NB4 (cell line): ENCODE measurements around the gene FCGR3B.
"Not testable (repeated sequence)": the region's sequence is repeated elsewhere in the genome, so short reads cannot be mapped to it uniquely, and the experiment has no call there.

Experiments
- CTCF ChIP-seq: IDR thresholded peaks from one replicate; pipeline ENCODE4 v1.5.1; 2012; ENCODE audit warnings: low read depth, low read length
- MAX ChIP-seq: IDR thresholded peaks from 2 replicates; pipeline ENCODE4 v1.6.1; 2011; ENCODE audit warnings: low read depth, low read length
- POLR2A ChIP-seq: IDR thresholded peaks from 2 replicates; pipeline ENCODE4 v1.6.1; 2011; ENCODE audit warnings: mild to moderate bottlenecking; ENCODE audit not compliant: insufficient read length; ENCODE audit errors: extremely low read depth

GRCh38 chr1:161626445-161627146, 4.4 kb downstream of the FCGR3B start:
- TF ChIP-seq CTCF, POLR2A, MAX: not testable (repeated sequence)
